HG02973 (cell line): ENCODE measurements around the gene TPMT.
"Not testable (repeated sequence)": the region's sequence is repeated elsewhere in the genome, so short reads cannot be mapped to it uniquely, and the experiment has no call there.

ENCODE experiments used
- ATAC-seq: cut with Tn5 transposase; IDR thresholded peaks from one replicate; pipeline ENCODE4 v1.9.1; 2021; ENCODE audit warnings: moderate library complexity; ENCODE audit not compliant: unreplicated experiment

The TPMT gene

DNA sequence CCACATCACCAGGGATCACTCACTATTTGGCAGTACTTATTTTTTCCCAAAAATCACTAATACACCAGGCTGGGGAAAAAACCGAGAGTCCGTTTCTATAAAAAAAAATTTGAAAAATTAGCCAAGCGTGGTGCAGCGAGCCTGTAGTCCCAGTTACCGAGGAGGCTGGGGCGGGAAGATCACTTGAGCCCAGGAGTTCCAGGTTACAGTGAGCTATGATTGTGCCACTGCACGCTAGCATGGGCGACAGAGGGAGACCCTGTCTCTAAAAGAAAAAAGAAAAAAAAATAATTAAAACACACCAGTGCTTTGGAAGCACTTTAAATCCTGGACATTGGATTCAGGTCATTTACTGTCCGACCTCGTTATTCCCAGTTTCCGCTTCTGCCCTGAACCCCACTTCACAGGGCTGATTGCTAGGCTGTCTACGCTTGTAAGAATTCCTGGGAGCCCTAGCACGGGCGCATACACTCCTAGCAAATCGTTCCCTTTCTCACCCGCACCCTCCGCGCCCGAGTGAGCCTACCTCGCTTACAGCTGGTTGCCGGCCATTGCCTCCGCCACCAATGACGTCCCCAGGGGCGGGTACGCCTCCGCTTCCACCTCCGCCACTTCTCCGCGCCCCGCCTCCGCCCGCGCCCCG is at the start of gene TPMT:
TSS of gene TPMT (minus strand) at position 571 of the 643 bp plus-strand sequence. CDS start 5,950 bp downstream, outside the sequence.
- peak; percentile 47 for ATAC-seq

DNA sequence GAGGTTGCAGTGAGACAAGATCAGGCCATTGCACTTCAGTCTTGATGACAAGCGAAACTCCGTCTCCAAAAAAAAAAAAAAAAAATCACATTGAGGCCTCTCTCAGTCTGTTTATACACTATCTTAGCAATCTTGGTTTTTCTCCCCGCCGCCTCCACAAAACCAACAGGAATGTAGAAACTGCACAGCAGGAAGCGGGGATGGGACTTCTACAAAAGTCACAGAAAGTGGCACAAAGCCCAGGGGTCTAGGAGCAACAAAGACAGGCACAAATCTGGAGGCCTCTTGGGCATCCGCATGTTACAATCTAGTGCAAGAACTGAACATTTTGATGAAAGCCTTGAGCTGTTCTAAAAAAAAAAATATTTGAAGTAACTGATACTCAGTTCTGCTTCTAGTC is 48.9 kb upstream of the TPMT start:
- ATAC-seq, result no peak

DNA sequence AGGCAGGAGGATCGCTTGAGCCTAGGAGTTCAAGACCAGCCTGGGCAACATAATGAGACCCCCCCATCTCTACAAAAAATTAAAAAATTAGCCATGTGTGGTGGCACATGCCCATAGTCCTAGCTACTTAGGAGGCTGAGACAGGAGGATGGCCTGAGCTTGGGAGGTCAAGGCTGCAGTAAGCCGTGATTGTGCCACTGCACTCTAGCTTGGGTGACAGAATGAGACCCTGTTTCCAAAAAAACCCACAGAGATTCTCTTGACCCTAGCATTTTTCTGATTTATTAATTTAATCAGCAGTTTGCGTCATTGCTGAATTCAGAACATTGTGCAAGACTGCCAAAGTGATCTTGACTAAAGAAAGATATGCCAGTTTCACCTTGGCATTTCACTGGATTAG is 37.1 kb upstream of the TPMT start:
- ATAC-seq, result no peak

DNA sequence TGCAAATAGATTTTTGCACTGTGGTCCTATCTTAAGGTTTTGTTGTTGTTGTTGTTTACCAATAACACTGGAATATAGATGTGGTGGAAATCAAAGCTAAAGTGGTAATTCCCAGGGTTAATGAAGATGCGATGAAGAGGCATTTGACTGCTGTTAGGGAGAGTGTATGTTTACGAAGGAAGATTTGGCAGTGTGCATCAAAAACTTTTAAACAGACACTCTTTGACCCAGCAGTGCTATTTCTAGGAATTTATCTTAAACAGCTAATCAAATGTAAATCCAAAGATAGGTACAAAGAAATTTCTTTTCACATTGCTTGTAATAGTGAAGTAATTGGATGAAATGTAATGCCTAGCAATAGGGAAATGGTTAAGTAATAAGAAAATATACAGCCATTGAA is 34.3 kb upstream of the TPMT start:
- no peak for ATAC-seq

DNA sequence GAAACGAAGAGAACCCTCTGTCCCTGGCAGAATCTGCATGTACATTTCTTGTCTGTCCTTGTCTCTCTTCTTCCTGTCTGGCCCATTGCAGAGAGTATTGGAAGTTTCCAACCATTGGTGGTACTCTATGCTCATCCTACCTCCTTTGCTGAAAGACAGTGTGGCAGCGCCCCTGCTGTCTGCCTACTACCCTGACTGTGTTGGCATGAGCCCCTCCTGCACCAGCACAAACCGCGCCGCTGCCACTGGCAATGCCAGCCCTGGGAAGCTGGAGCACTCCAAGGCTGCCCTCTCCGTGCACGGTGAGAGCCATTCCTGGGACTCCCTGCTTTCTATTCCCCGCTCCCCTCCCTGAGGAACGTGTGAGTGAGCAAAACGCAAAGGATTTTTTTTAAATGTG is 32.8 kb upstream of the TPMT start:
- ATAC-seq, result no peak

DNA sequence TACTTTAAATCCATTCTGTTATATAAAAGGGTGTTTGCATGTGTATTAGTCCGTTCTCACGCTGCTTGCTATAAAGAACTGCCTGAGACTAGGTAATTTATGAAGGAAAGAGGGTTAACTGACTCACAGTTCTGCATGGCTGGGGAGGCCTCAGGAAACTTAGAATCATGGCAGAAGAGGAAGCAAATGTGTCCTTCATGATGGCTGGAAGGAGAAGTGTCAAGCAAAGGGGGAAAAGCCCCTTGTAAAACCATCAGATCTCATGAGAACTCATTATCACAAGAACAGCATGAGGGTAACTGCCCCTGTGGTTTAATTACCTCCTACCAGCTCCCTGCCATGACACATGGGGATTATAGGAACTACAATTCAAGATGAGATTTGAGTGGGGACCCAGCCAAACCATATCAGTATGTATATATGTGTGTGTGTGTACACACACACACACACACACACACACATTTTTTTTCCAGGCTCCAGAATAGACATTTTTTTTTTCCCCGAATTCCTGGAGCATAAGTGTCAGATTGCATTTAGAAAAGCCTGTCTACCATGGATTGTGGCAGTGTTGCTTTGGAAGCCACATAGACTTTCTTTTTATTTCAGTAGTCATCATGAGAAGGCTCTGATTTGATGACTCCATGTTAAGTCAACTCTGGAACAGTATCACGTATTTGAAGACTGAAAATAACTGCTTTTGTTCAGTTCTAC is 31.8 kb upstream of the TPMT start:
- ATAC-seq, result no peak

DNA sequence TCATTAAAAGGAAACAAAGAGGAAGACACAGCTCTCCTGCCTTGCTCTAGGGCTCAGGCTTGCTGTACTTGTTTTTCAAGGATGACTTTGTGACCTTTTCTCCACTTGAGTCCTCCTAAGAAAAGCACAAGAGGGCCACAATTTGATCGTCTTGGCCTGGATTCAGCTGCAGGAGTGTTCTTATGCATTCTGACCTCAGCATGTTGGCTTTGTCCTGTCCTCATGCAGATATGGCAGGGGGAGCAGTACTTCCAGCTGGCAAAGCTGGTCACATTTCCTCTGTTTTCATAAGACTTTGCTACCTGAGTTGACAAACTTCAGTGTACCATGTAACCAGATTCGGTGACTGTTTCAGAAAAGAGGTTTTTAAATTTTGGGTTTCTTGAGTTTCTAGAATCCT is 31.2 kb upstream of the TPMT start:
- no peak for ATAC-seq

DNA sequence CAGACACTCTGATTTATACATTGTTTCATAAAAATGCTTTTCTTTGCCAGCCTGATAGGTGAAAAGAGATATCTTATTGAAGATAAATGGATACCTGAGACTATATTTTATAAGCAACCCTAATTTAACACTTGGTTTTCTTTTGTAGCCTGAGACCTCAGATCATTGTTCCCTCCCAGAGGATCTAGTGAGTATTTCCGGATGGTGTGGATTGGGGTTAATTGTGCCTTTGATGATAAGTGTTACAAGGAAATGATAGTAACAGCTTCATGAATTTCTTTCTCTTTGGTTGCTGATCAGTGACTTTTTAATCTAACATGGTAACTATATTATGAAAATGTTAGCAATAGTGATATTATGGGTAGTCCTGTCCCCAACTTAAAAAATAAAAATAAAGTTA is 30.7 kb upstream of the TPMT start:
- ATAC-seq, result no peak

DNA sequence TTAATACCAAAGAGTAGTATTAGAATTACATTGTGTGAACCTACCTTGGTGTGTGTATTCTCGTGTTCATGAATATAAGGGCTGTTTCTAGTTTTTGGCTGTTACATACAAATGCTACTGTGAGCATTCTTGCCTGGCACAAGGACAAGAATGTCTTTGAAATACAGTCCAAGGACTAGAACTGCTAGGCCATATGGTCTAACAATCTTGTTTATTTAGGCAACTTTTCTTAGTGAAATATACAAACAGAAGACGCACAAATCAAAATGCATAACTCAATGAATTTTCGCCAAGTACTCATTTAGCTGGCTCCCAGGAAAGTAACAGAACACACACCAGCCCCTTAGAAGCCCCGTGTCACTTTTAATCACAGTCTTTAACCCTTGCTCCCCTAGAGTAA is 28.9 kb upstream of the TPMT start:
- ATAC-seq, result no peak

DNA sequence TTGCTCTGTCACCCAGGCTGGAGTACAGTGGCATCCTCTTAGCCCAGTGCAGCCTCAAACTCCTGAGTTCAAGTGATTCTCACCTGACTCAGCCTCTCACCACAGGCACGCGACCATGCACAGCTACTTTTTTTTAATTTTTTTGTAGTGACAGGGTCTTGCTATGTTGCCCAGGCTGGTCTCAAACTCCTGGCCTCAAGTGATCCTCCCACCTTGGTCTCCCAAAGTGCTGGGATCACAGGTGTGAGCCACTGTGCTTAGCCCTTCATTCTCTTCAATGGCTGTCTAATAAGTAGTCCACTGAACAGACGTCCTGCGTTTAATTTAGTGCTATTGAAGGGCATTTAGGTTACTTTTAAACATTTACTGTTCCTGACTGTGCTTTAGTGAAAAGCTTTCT is 27.7 kb upstream of the TPMT start:
- ATAC-seq, result no peak

DNA sequence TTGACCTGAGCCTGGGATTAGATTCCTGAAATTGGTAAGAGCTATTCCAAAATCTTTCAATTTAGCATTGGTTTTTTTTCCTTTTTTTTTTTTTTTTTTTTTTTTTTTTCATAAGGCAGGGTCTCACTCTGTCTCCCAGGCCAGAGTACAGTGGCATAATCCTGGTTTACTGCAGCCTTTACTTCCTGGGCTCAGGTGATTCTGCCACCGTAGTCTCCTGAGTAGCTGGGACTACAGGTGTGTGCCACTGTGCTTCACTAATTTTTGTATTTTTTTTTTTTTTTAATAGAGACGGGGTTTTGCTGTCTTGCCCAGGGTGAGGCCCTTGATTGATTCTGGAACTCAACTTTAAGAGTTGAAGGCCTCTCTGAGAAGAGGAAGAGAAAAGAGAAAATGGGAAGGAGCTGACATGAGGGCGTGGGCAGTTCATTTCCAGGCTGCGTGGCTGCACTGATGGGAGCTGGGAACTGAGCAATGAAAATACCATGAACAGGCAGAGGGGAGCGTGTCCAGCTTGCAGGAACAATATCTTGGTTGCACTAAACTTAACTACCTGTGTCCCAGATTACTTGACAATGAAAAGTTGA is 25.0 kb upstream of the TPMT start:
- ATAC-seq, result no peak

DNA sequence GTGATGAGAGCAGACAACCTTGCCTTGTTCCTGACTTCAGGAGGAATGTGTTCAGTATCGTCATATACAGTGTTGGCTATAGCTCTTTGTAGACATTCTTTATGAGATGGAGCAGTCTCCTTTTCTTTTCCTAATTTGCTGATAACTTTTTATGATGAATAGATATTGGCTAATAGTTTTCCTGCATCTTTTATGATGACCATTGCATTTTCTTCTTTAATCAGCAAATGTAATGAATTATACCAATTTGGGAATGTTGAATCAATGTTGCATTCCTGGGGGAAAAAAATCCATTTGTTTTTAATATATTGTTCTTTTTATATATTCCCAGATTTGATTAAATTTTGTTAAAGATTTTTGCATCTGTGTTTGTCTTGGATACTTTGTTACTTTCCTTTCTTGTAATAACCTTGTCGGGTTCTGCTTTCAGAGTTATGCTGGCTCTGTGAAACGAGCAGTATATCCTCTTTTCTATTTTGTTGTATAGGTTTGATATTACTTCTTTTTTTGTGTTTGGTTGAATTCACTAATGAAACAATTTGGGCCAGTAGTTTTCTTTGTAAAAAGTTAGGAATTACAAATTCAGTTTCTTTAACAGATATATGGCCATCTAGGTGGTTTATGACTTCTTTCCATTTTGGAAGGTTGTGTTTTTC is 24.2 kb upstream of the TPMT start:
- ATAC-seq, result no peak

DNA sequence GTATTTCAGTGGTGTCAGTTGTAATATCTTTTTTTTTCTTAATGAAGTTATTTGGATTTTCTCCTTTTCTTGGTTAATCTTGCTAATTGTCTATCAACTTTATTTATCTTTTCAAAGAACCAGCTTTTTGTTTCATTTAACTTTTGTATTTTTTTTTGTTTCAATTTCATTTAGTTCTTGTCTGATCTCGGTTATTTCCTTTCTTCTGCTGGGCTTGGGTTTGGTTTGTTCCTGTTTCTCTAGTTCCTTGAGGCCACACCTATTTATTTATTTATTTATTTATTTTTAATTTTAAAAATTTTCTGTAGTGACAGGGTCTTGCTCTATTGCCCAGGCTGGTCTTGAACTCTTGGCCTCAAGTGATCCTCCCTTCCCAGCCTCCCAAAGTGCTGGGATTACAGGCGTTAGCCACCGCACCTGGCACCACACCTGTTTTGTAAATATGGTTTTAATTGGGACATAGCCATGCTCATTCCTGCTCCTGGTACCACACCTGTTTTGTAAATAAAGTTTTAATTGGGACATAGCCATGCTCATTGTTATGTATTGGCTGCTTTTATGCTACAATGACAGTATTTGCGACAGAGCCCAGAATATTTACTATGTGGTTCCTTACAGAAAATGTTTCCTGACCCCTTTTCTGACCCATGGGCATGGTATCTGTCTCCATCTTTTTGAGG is 22.5 kb upstream of the TPMT start:
- ATAC-seq, result no peak

DNA sequence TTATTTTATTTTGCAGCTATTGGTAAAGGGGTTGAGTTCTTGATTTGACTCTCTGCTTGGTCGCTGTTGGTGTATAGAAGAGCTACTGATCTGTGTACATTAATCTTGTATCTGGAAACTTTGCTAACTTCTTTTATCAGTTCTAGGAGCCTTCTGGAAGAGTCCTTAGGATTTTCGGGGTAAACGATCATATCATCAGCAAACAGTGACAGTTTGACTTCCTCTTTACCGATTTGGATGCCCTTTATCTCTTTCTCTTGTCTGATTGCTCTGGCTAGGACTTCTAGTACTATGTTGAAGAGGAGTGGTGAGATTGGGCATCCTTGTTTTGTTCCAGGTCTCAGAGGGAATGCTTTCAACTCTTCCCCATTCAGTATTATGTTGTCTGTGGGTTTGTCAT is 21.3 kb upstream of the TPMT start:
- ATAC-seq, result not testable (repeated sequence)

DNA sequence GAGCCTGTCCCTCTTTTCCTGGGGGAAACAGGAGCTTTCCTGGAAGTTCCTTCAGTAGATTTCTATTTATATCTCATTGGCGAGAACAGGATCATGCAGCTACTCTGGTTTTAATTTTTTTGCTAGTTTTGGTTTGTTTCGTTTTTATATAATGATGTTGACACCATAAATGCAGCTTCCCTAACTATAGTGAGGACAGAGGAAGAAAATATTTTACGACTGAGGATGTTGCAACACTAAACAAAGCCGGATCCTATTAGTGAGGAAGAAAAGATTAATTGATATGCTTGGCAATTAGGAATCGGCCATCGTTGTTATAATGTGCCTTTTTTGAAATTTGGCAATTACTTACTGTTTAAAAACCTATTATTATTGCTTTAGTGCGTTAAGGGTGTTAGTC is 17.0 kb upstream of the TPMT start:
- no peak for ATAC-seq

DNA sequence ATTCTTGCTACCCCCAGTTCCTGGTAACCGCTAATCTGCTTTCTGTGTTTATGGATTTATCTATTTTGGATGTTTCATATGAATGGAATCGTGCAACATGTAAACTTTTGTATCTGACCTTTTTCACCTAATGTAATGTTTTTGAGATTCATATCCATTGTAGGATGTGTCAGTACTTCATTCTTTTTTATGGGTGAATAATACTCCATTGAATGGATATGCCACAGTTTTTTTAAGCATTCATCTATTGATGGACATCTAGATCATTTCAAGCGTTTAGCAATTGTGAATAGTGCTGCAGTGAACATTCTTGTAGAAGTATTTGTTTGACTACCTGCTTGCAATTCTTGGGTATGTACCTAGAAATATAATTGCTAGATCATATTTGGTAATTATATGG is 13.4 kb upstream of the TPMT start:
- no peak for ATAC-seq

DNA sequence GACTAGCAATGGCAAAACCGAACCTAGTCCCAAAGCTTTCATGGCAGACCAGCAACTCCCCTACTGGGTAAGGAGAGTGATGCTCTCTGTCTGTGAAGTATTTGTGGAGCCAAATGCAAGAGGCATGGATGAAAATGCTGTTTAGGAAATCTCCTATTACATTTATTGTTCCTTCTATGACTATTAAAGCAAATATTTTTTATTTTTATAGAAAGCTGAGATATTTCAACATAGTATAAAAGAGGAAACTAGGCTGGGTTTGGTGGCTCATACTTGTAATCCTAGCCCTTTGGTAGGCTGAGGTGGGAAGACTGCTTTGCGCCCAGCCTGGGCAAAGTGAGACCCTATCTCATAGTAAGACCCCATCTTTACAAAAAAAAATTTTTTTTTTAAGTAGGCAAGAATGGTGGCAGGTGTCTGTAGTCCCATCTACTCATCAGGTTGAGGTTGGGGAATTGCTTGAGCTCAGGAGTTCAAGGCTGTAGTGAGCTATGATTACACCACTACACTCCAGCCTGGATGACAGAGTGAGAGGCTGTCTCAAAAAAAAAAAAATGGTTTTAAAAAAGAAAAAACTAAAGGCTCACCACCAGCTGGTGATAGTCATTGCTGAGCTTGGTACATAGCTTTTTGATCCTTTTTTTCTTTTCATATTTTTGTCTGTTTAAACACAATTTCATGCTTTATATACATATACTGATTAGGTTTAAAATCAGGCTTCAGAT is 11.6 kb upstream of the TPMT start:
- ATAC-seq, result no peak

DNA sequence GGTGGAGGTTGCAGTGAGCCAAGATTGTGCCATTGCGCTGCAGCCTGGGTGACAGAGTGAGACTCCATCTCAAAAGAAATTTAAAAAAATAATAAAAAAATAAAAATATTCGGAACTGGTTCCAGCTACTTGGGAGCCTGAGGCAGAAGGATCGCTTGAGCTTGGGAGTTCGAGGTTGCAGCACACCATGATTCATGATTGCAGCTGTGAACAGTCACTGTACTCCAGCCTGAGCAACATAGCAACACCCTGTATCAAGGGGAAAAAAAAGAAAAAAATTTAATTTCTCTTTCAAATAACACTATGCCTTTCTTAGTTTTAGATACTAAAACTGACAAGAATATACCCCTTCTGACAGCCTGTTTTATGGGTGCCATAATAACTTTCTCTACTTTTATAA is 10.9 kb upstream of the TPMT start:
- ATAC-seq, result no peak

DNA sequence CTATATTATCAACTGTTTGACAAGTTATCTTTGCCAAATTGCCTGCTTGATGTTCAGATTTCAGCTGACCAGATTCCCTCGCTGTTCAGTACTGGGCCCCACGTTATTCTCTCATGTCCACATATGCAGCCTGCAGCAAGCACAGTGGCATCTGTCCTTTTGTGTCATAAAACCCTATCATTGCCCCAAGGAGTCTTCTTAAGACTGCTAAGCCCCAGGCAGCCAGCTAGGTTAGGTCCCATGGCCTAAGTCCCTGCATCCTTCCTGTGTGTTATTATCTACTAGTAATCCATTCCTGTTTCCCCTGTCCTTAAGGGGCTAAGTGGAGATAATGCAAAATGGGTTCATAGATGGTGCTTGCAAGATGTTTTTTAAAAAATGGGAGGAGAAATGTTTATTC is 7.5 kb upstream of the TPMT start:
- no peak for ATAC-seq

DNA sequence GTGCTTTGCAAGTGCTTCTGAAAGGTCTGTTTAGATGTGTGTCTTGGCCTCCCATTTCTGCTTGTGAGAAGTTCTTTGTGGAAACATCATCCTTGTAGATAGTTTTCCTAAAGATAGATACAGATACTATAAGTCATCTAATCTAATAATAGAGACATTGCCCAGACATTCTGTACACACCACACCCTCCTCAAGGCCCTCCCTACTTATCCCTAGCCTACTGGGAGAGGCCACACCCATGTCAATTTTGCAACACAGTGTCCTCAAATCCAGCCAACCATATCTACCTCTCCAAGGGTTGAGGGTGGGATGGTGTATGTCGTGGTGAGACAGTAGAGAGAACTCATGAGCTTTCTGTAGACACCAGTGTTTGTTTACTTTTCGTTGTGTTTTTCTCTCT is 6.6 kb upstream of the TPMT start:
- no peak for ATAC-seq

DNA sequence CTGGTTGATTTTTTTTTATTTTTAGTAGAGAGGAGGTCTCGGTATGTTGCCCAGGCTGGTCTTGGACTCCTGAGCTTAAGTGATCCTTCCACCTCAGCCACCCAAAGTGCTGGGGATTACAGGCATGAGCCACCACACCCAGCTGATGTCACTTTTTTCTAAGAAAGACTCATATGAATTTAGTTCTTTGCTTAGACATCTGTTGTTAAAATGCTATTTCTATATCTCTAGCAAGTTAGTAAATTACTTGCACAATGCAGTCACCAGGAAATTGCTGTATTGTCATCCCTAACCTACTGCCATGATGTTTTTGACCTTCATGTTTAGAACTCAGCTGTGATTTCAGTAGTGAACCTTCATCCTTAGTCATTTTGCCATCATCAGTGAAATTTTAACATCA is 6.0 kb upstream of the TPMT start:
- ATAC-seq, result no peak
